Measurements from ENCODE around the gene FLOT2.
A peak's percentile ranks its signal among the peaks of the same experiment; 100 is the strongest.
"Not testable (repeated sequence)": the region's sequence is repeated elsewhere in the genome, so short reads cannot be mapped to it uniquely, and the experiment has no call there.

The FLOT2 gene

GRCh38 chr17:28898527-28898955, 1.0 kb upstream of the FLOT2 start:
- H3K4me1 Mint-ChIP-seq = peaks cover 67% of the 10 kb centered on the region
- DNase-seq = no peak
- no peaks in the 10 kb centered on the region for H3K27me3 Mint-ChIP-seq
- H3K9me3 Mint-ChIP-seq = no peaks in the 10 kb centered on the region
- peaks cover 50% of the 10 kb centered on the region for H3K36me3 Mint-ChIP-seq
- H3K27ac Mint-ChIP-seq = no peak overlapping the region
- CTCF ChIA-PET = interaction anchor here (0.5 to 8.6 kb wide), 10 partner anchors 24 to 172 kb away, joined by 3 to 47 read pairs (median 4); partner anchors contain the start of gene TLCD1
- peak overlapping the region; percentile 98 for H3K4me3 Mint-ChIP-seq

- H3K27me3 Mint-ChIP-seq = no peaks in the 10 kb centered on the region
- peak; percentile 60 for DNase-seq
- peaks cover 56% of the 10 kb centered on the region for H3K36me3 Mint-ChIP-seq
- H3K27ac Mint-ChIP-seq = peak overlapping the region; percentile 95
- H3K4me3 Mint-ChIP-seq = peak overlapping the region; percentile 98
- peaks cover 67% of the 10 kb centered on the region for H3K4me1 Mint-ChIP-seq
- H3K9me3 Mint-ChIP-seq = no peaks in the 10 kb centered on the region
- CTCF ChIA-PET = interaction anchor here (0.6 to 8.6 kb wide), 11 partner anchors 36 to 171 kb away, joined by 3 to 47 read pairs (median 4); partner anchors contain the start of gene TLCD1
These were observed 415 bp upstream of the FLOT2 start for GRCh38 chr17:28897769-28898526.

GRCh38 chr17:28896491-28896883, 1.0 kb downstream of the FLOT2 start:
- peak overlapping the region; percentile 98 for H3K4me3 Mint-ChIP-seq
- CTCF ChIA-PET = interaction anchor here (0.6 to 3.4 kb wide), 6 partner anchors 19 to 170 kb away, joined by 3 to 23 read pairs (median 4); partner anchors contain the start of gene TLCD1
- peaks cover 59% of the 10 kb centered on the region for H3K36me3 Mint-ChIP-seq
- H3K27me3 Mint-ChIP-seq = no peaks in the 10 kb centered on the region
- no peak for DNase-seq
- peak overlapping the region; percentile 95 for H3K27ac Mint-ChIP-seq
- no peaks in the 10 kb centered on the region for H3K9me3 Mint-ChIP-seq
- H3K4me1 Mint-ChIP-seq = peaks cover 71% of the 10 kb centered on the region

GRCh38 chr17:28895794-28896447, 1.6 kb downstream of the FLOT2 start:
- H3K4me1 Mint-ChIP-seq = peaks cover 74% of the 10 kb centered on the region
- H3K36me3 Mint-ChIP-seq = peaks cover 63% of the 10 kb centered on the region
- CTCF ChIA-PET = interaction anchor here (0.6 to 3.4 kb wide), 7 partner anchors 19 to 169 kb away, joined by 3 to 23 read pairs (median 4); partner anchors contain the start of gene TLCD1
- DNase-seq = no peak
- peak overlapping the region; percentile 98 for H3K4me3 Mint-ChIP-seq
- H3K27ac Mint-ChIP-seq = peak overlapping the region; percentile 95
- no peaks in the 10 kb centered on the region for H3K27me3 Mint-ChIP-seq
- H3K9me3 Mint-ChIP-seq = no peaks in the 10 kb centered on the region

GRCh38 chr17:28893248-28894183, 4.0 kb downstream of the FLOT2 start:
- Mint-ChIP-seq H3K27ac (peak overlapping the region; percentile 97), H3K4me1 (peaks cover 78% of the 10 kb centered on the region), H3K4me3 (peak overlapping the region; percentile 74), H3K36me3 (peaks cover 49% of the 10 kb centered on the region)
- not testable (repeated sequence) for H3K27me3 Mint-ChIP-seq, H3K9me3 Mint-ChIP-seq
- CTCF ChIA-PET = interaction anchor here (0.6 to 4.1 kb wide), 10 partner anchors 9 to 409 kb away, joined by 3 to 17 read pairs (median 3); partner anchors contain the start of genes DHRS13 and FAM222B
- peak; percentile 40 for DNase-seq

- CTCF ChIA-PET = interaction anchor here (1.7 to 4.1 kb wide), 2 partner anchors 10 to 43 kb away, joined by 4 to 17 read pairs; partner anchors contain the start of gene DHRS13
- peak overlapping the region; percentile 10 for H3K4me3 Mint-ChIP-seq
- H3K27me3 Mint-ChIP-seq = no peaks in the 10 kb centered on the region
- H3K9me3 Mint-ChIP-seq = no peaks in the 10 kb centered on the region
- DNase-seq = no peak
- peak overlapping the region; percentile 85 for H3K27ac Mint-ChIP-seq
- H3K4me1 Mint-ChIP-seq = peaks cover 71% of the 10 kb centered on the region
- H3K36me3 Mint-ChIP-seq = peaks cover 47% of the 10 kb centered on the region
These were observed 5.5 kb downstream of the FLOT2 start for GRCh38 chr17:28892024-28892423.

DNA sequence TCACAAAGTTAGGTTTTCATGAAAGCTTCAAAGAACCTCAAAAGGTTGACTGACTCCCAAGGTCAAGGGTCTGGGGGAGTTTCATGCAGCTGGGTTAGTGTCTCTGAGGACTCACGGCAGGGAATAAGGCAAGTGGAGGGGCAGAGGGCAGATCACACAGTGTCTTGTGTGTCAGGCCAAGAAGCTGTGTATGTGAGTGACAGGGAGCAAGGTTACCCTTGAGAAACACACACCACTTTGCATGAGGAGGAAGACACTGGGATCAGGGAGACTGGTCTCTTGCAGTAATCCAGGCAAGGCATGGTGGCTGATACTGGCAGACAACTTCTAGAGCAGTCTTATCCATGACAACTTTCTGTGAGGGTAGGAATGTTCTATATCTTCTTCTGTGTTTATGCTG, 6.3 kb downstream of the FLOT2 start:
- Mint-ChIP-seq H3K9me3 (no peaks in the 10 kb centered on the region), H3K27ac (peak overlapping the region; percentile 85), H3K36me3 (peaks cover 41% of the 10 kb centered on the region), H3K27me3 (no peaks in the 10 kb centered on the region), H3K4me1 (peaks cover 65% of the 10 kb centered on the region), H3K4me3 (no peak overlapping the region)
- CTCF ChIA-PET = interaction anchor here (1.0 to 4.1 kb wide), 3 partner anchors 11 to 127 kb away, joined by 3 to 17 read pairs (median 4); partner anchors contain the start of gene DHRS13
- DNase-seq = no peak

GRCh38 chr17:28889996-28890395, 7.5 kb downstream of the FLOT2 start:
- no peak for DNase-seq
- H3K27ac Mint-ChIP-seq = peak overlapping the region; percentile 78
- H3K27me3 Mint-ChIP-seq = no peaks in the 10 kb centered on the region
- H3K9me3 Mint-ChIP-seq = no peaks in the 10 kb centered on the region
- H3K4me1 Mint-ChIP-seq = peaks cover 54% of the 10 kb centered on the region
- peaks cover 43% of the 10 kb centered on the region for H3K36me3 Mint-ChIP-seq
- no peak overlapping the region for H3K4me3 Mint-ChIP-seq
- CTCF ChIA-PET = interaction anchor here (1.0 to 4.1 kb wide), 2 partner anchors 12 to 126 kb away, joined by 3 to 17 read pairs; partner anchors contain the start of gene DHRS13

GRCh38 chr17:28888832-28889231, 8.7 kb downstream of the FLOT2 start:
- Mint-ChIP-seq H3K36me3 (peaks cover 50% of the 10 kb centered on the region), H3K27me3 (no peaks in the 10 kb centered on the region), H3K4me1 (peaks cover 51% of the 10 kb centered on the region), H3K4me3 (no peak overlapping the region), H3K9me3 (no peaks in the 10 kb centered on the region), H3K27ac (peak overlapping the region; percentile 42)
- CTCF ChIA-PET = interaction anchor here (1.5 kb wide), 1 partner anchor 18 kb away, joined by 3 read pairs; no protein-coding TSS in a partner anchor
- no peak for DNase-seq

- Mint-ChIP-seq H3K27me3 (no peaks in the 10 kb centered on the region), H3K27ac (peak overlapping the region; percentile 14), H3K4me3 (no peak overlapping the region), H3K36me3 (peaks cover 47% of the 10 kb centered on the region), H3K4me1 (peaks cover 43% of the 10 kb centered on the region), H3K9me3 (no peaks in the 10 kb centered on the region)
- CTCF ChIA-PET = interaction anchor here (1.5 kb wide), 1 partner anchor 17 kb away, joined by 3 read pairs; no protein-coding TSS in a partner anchor
- DNase-seq = no peak
These were observed 9.6 kb downstream of the FLOT2 start for GRCh38 chr17:28887871-28888471.

DNA sequence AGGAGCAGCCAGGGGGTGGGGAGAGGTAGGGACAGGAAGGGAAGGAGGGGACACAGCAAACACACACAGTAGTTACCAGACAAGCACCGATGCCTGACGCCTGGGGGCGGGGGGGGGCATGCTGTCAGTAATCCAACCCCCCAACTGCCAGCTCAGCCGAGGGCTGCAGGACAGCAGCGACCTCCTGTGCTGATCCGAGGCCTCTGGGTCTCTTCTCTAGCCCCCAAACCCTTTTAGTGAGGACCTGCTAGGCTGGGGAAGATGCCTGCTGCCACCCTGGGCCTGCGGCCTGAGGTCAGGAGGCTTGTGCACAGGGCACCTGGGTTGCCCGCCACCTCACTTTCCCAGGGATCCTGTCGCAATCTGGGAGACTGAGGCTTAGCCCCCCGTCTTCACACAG, 11.6 kb downstream of the FLOT2 start:
- peaks cover 48% of the 10 kb centered on the region for H3K36me3 Mint-ChIP-seq
- H3K27ac Mint-ChIP-seq = no peak overlapping the region
- CTCF ChIA-PET = no interaction called here
- no peaks in the 10 kb centered on the region for H3K27me3 Mint-ChIP-seq
- no peak overlapping the region for H3K4me3 Mint-ChIP-seq
- H3K4me1 Mint-ChIP-seq = peaks cover 25% of the 10 kb centered on the region
- no peaks in the 10 kb centered on the region for H3K9me3 Mint-ChIP-seq
- no peak for DNase-seq

DNA sequence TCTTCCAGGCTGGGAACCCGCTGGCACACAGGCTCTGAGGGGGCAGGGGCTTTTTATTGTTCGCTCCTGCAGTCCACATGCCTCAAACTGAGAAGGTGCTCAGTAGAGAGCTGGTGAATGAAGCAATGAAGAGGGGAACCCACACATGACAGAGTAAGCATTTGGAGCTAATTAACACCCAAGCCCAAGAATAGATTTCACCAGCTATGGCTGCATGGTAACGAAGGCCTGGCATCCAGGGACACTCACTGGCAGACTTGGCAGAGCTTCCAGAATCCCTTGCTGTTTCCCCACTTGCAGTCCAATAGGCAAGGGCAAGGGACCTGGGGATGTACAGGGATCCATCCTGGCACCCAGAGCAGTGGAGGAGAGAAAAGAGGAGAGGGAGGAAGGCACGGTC, 12.2 kb downstream of the FLOT2 start:
- H3K27me3 Mint-ChIP-seq = no peaks in the 10 kb centered on the region
- H3K4me3 Mint-ChIP-seq = no peak overlapping the region
- CTCF ChIA-PET = no interaction called here
- DNase-seq = no peak
- H3K27ac Mint-ChIP-seq = no peak overlapping the region
- H3K9me3 Mint-ChIP-seq = no peaks in the 10 kb centered on the region
- H3K4me1 Mint-ChIP-seq = peaks cover 19% of the 10 kb centered on the region
- peaks cover 46% of the 10 kb centered on the region for H3K36me3 Mint-ChIP-seq
